Airway epithelial cell (primary cell): Measurements from ENCODE around the gene MYO5A. TPM values are rescaled to one million over a fixed set of nuclear protein-coding genes. Genes with fewer than 3 reads are reported as not detected.

Source experiments
- total RNA-seq: library from RNA; depleted of rRNA; stranded (reverse); fragments of >200 nt; gene quantifications from 2 replicates; pipeline ENCODE4 v1.2.3, GENCODE V29; 2015

The MYO5A gene
- total RNA-seq: 11.3 and 27.4 TPM in 2 replicates

GRCh38 chr15:52528564-52529340 lies at the start of gene MYO5A:
Gene MYO5A (minus strand): TSS chr15:52528880. CDS start chr15:52528806, 74 bp downstream.

GRCh38 chr15:52568601-52569585 lies 40.2 kb upstream of the MYO5A start, which contains the start of gene ARPP19:
Gene ARPP19 (minus strand): TSS chr15:52569030. CDS start chr15:52568892, 138 bp downstream.

GRCh38 chr15:52295421-52296001 lies 233.2 kb downstream of the MYO5A start, which contains the start of gene MYO5C:
Gene MYO5C (minus strand): TSS chr15:52295804. CDS start chr15:52295636, 168 bp downstream.

Other genes starting within 250 kb of the MYO5A start
- 12.7 and 21.0 TPM in 2 replicates for gene MYO5C, start 233.1 kb downstream of the MYO5A start, total RNA-seq
- gene ARPP19, start 40.1 kb upstream of the MYO5A start, total RNA-seq: 90.0 and 108 TPM in 2 replicates
- gene ATOSA, start 150.5 kb upstream of the MYO5A start, total RNA-seq: 8.4 and 13.9 TPM in 2 replicates